Mesodermal cell (in vitro differentiated cells): ENCODE results near the gene LRRN3.
A peak's percentile ranks its signal among the peaks of the same experiment; 100 is the strongest.

Experiments
- H3K27ac ChIP-seq: 2 replicates; pipeline ENCODE4 v1.7.0; 2013; ENCODE audit warnings: mild to moderate bottlenecking, low read depth, low read length, moderate library complexity; ENCODE audit not compliant: severe bottlenecking
- H3K36me3 ChIP-seq: 2 replicates; pipeline ENCODE4 v1.7.1; 2013; ENCODE audit warnings: mild to moderate bottlenecking, low read length, moderate library complexity; ENCODE audit not compliant: control insufficient read depth, insufficient read depth
- H3K4me1 ChIP-seq: one replicate; pipeline ENCODE4 v1.7.1; 2013; ENCODE audit warnings: mild to moderate bottlenecking, low read length; ENCODE audit not compliant: insufficient read depth, control insufficient read depth, poor library complexity, severe bottlenecking
- H3K4me3 ChIP-seq: 2 replicates; pipeline ENCODE4 v1.7.0; 2013; ENCODE audit warnings: low read length, control low read depth, mild to moderate bottlenecking; ENCODE audit not compliant: insufficient read depth, poor library complexity, severe bottlenecking; ENCODE audit errors: extremely low read depth
- H3K9me3 ChIP-seq: 2 replicates; pipeline ENCODE4 v1.7.1; 2013; ENCODE audit warnings: mild to moderate bottlenecking, low read length, moderate library complexity; ENCODE audit not compliant: control insufficient read depth
- WGBS, 2 experiments: methylation state at CpG; one replicate each; pipeline ENCODE4 v1.1.5; 2013; ENCODE audit warnings: missing lambda C conversion rate in 2 of 2; ENCODE audit not compliant: insufficient coverage in 2 of 2; 5-methylcytosine and 5-hydroxymethylcytosine counted together

The LRRN3 gene

DNA sequence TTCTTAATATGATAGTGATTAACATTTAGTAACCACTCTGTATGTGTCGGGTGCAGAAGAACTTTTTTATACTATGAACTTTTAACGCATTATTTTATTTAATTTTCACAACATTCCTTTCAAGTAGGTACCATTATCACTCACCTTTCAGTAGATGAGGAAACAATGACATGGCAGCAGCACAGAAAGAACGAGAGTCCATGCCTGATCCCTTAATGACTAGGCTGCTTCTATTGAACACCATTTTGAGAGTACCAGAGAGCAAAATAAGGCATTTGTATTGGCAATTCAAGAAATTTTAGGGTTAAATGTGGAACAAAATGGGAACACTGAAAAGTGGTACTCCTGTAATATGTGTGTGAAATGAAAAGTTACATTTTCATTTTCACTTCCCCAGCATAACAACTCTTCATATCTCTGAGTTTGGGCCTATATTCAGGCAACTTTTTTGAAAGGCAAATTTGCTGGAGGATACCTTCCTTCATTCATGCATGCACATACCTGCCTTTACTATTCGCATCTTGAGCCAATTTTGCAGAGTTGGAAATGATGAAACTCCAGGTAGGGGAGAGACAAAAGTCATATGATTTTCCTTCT is 12.8 kb downstream of the LRRN3 start:
- Histone ChIP-seq H3K4me1 (peaks cover 11% of the 10 kb centered on the region), H3K4me3 (no peak overlapping the region), H3K27ac (no peak overlapping the region), H3K9me3 (no peaks in the 10 kb centered on the region), H3K36me3 (no peaks in the 10 kb centered on the region)
- 100% methylated on average over 1 to 2 of the region's 4 CpGs for WGBS, 2 experiments

DNA sequence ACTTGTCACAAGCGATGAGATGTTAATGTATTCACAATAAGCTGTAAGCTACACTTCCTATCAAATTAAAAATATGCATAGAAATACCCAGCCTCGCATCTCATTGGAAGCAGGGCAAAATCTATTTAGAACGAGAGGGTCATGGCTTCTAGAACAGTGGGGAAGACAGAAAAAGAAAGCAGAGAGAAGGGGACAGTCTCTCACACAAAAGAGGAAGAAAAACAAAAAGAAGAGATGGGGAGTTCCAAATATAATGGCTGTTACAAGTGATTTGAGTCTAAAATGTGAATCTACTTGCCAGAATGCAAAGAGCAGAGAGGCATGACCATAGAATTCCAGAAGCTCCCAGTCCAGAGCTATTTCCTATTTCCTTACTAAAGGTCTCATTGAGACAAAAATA is 13.8 kb downstream of the LRRN3 start:
- Histone ChIP-seq H3K9me3 (no peaks in the 10 kb centered on the region), H3K27ac (no peak overlapping the region)
- WGBS, 2 experiments = 88% methylated on average over 1 of the region's 3 CpGs

DNA sequence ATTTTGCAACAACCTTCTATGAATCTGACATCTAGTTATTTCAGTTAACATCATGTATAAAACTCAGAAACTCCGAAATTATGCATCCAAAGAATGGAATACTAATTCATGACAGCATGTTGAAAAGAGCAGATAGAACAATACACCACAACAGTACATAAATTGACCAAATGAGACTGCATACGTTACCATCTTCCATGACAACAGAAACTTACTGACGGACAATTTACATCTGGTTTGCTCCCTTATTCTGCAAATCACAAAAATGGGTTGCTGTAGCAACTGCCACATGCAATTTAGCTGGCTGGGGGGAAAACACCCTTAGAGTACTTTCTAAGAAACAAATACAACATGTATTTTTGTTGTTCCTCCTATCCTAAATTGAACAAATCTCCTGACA is 14.3 kb downstream of the LRRN3 start:
- Histone ChIP-seq H3K4me3 (no peak overlapping the region), H3K36me3 (no peaks in the 10 kb centered on the region), H3K27ac (no peak overlapping the region), H3K4me1 (peaks cover 11% of the 10 kb centered on the region), H3K9me3 (no peaks in the 10 kb centered on the region)
- 84 to 93% methylated on average over 2 to 3 of the region's 3 CpGs for WGBS, 2 experiments

More for the DNA sequence above, 13.8 kb downstream of the LRRN3 start:
- Histone ChIP-seq H3K36me3 (no peaks in the 10 kb centered on the region), H3K4me3 (no peak overlapping the region), H3K4me1 (peaks cover 11% of the 10 kb centered on the region)

DNA sequence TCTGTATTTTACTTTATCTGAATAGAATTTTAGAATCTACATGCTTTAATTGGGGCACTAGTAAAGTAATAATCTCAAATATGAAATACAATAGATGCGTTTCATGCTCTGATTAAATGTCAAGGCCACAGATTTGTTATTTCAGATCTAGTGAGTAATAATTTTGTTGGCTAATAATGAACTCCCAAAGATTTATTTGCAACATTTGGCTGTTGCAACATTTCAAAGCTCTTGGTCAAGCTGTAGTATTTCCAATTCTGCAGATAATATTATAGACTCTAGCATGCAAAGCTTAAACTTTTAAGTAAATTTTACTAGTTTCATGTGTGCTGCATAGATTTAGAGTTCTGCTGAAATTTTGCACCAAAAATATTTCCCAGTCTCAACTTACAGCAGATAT is 16.7 kb downstream of the LRRN3 start:
- Histone ChIP-seq H3K4me3 (no peak overlapping the region), H3K4me1 (peaks cover 14% of the 10 kb centered on the region), H3K9me3 (no peaks in the 10 kb centered on the region), H3K36me3 (no peaks in the 10 kb centered on the region), H3K27ac (no peak overlapping the region)
- WGBS, 2 experiments = no CpG with 5 or more reads among the region's 1 CpG

DNA sequence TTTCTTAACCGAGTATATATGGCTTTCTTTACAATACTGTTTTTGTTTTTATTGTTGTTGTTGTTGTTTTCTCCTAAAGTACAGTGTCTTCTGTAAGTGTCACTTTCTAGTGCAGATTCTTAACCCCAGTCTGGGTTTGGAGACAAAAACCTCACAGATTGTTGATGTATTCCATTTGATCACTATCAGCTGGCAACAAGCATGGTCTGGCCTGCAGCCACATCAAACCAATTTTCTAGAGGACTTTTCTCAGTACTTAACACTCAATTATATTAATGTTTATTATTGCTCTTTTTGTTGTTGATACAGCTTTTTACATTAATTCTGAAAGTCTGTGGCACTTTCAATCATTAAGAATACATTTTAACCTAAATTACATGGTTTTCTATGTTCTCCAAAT is 17.1 kb downstream of the LRRN3 start:
- Histone ChIP-seq H3K36me3 (no peaks in the 10 kb centered on the region), H3K4me3 (no peak overlapping the region), H3K4me1 (peaks cover 16% of the 10 kb centered on the region), H3K27ac (no peak overlapping the region), H3K9me3 (no peaks in the 10 kb centered on the region)
- no CpG with 5 or more reads among the region's 1 CpG for whole genome bisulfite sequencing, 2 experiments

DNA sequence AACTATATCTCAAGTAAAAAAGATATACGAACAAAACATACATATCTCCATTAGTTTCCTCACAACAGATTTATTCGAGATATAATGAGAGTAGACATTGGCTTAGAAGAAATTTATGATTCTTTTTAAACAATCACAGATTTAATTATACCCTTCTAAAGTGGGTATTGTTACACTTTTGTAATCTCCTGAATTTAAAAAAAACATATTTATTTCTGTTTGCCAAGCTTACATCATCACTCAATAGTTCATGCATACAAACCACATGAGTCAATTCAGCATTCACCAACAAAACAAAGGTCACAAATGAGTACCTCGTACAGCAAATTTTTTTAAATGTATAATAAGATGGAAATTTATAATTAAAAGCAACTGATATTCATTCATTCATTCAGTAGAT is 17.6 kb downstream of the LRRN3 start:
- Histone ChIP-seq H3K27ac (no peak overlapping the region), H3K36me3 (no peaks in the 10 kb centered on the region), H3K4me1 (peaks cover 21% of the 10 kb centered on the region), H3K9me3 (no peaks in the 10 kb centered on the region), H3K4me3 (no peak overlapping the region)
- no CpG with 5 or more reads among the region's 3 CpGs for WGBS, 2 experiments

DNA sequence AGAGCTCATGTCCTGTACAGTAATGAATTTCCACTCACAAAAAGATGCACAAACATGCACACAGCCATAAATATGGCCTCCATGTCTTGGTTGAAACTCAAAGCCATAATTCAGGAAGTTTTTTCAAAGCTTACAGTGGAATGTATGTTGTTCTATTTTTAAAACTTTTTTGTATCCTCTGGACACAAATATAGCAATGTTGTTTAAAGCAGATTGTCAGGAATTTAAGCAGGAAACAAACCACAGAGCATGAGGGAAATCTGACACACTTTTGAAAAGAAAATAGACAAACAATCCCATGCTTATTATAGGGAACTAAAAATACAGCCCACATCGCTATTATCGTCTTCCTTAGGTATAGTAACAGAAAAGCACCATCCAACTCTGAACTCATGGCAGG is 21.5 kb downstream of the LRRN3 start:
- H3K27ac ChIP-seq = peak overlapping the region; percentile 47
- H3K9me3 ChIP-seq = no peaks in the 10 kb centered on the region
- H3K4me1 ChIP-seq = peaks cover 21% of the 10 kb centered on the region
- H3K4me3 ChIP-seq = no peak overlapping the region
- no CpG with 5 or more reads among the region's 2 CpGs for WGBS, 2 experiments
- H3K36me3 ChIP-seq = no peaks in the 10 kb centered on the region

DNA sequence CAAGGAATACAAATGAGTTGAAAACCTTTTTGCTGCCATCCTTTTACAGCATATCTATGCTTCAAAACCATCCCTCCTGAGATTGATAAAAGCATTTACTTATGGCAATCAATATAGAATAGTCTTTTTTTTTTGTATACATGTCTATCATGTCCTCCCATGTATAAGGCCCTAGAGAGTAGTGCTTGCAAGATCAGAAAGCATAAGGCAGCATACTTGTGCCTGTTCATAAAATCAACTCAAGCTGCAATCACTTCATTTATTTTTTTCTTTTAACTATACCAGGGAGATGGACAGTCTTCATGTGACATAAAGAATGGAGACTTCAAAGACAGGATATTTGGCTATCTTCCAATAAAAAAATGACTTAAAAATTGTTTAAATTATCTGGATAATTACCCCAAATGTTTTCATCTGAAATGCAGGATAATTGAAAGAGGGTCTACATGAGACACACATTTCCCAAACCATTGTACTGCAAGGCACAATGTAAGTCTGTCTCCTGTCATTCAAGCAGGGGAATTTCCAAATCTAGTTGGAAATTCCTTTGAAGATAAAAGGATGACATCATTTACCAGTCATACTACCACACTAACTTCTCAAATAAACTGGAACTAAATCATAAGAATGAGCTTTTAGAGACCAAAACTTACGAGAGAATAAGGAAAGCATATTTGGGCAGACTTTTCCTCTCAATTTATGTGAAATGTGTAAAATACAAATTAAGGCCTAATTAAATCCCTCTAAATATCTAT is 22.5 kb downstream of the LRRN3 start:
- no CpG with 5 or more reads among the region's 1 CpG for WGBS, 2 experiments
- Histone ChIP-seq H3K4me3 (no peak overlapping the region), H3K36me3 (no peaks in the 10 kb centered on the region), H3K27ac (peak overlapping the region; percentile 74), H3K9me3 (no peaks in the 10 kb centered on the region), H3K4me1 (peaks cover 14% of the 10 kb centered on the region)

DNA sequence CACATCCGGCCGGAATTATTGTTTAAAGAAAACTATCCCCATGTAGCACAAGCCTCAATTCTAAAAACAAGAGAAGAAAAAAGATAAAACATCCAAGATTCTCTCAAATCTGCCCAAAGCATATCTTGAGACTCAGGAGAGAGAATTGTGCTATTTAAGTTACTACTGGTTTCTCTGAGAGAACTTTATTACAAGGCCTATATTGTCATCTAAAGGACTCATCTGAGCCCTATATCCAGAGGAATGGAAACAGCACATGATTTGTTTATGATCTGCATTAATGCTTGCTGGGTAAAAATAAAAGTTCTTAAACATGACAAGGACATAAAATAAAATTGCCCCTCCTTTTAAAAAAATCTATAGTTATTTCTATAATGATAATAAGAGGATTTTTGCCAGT is 25.0 kb downstream of the LRRN3 start:
- Histone ChIP-seq H3K27ac (no peak overlapping the region), H3K4me1 (peaks cover 14% of the 10 kb centered on the region), H3K9me3 (no peaks in the 10 kb centered on the region), H3K36me3 (no peaks in the 10 kb centered on the region), H3K4me3 (no peak overlapping the region)
- WGBS, 2 experiments = no CpG with 5 or more reads among the region's 2 CpGs

DNA sequence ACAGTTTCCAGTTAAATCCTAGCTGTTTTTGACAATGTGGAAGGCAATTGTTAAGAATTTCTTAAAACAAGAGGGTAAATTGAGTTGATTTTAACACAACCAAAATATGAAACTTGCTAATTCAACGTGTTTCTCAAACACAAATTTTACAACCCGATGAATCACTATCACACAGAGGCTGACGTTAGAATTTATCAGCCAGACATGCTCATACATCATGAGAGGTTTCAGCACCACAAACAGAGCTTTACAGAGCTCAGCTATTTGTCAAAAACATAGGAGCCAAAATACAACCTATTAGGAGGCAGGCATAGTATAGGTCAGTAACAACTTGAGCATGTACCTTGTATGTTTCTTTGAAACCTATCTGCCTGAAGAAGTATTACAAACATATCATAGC is 36.1 kb downstream of the LRRN3 start:
- Histone ChIP-seq H3K27ac (no peak overlapping the region), H3K4me1 (no peaks in the 10 kb centered on the region), H3K9me3 (no peaks in the 10 kb centered on the region), H3K36me3 (no peaks in the 10 kb centered on the region), H3K4me3 (no peak overlapping the region)
- 66 to 85% methylated on average over 3 of the region's 3 CpGs for WGBS, 2 experiments

DNA sequence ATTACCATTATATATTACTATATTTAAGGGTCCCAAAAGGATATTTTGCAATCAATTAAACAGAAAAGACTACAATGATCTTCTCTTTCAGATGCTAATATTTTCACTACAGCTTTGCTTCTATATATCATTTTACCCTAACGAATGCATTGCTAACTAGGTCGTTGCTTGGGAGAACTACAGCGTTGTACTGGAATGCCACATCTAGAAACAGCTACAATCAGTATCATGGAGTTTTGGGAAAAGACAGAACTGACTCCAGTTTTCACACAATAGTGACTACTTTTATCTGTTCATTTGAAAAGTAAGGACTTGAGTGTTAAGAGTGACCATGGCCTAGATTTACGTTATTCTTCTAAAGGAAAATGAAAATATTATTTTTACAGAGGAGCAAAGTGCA is 38.5 kb downstream of the LRRN3 start:
- Histone ChIP-seq H3K4me1 (peaks cover 11% of the 10 kb centered on the region), H3K9me3 (no peaks in the 10 kb centered on the region), H3K4me3 (no peak overlapping the region), H3K36me3 (no peaks in the 10 kb centered on the region), H3K27ac (no peak overlapping the region)
- 83 to 96% methylated on average over 1 to 3 of the region's 4 CpGs for WGBS, 2 experiments
